HCT116 (cell line): Measurements from ENCODE around the gene OTOG. TPM values are rescaled to one million over a fixed set of nuclear protein-coding genes. Genes with fewer than 3 reads are reported as not detected.

ENCODE experiments used
- ATAC-seq: fragments of 200-7000 bp; cut with Tn5 transposase; 2 replicates; pipeline ENCODE4 v1.9.1; 2020; ENCODE audit warnings: mild to moderate bottlenecking, moderate library complexity
- BruUV-seq: library from RNA; stranded (reverse); fragments of 400-500 nt; replicated peaks from 2 replicates; lab custom pipeline; 2021; lab: Mats Ljungman, UMichigan
- CTCF ChIA-PET: fragments of 300-600 bp; sonication (Branson Sonifier 250); formaldehyde crosslinking; loops from one replicate; lab custom pipeline; 2021; ENCODE audit warnings: antibody characterized with exemption; lab: Charles Lee
- POLR2A ChIA-PET: fragments of 300-600, 350-600 bp; sonication (Branson Sonifier 250); formaldehyde crosslinking; loops from one replicate; lab custom pipeline; 2021; ENCODE audit warnings: antibody characterized with exemption; lab: Charles Lee
- RAD21 ChIA-PET, 2 experiments: fragments of 300-600 bp; sonication (Branson Sonifier 250); formaldehyde crosslinking; loops; one replicate each; lab custom pipeline; 2023; ENCODE audit warnings: low total read pairs in 2 of 2; ENCODE audit not compliant: uncharacterized antibody in 2 of 2, unreplicated experiment in 2 of 2, low non-redundant PET in 1 of 2; lab: Charles Lee
- DNase-seq: peaks from one replicate; pipeline ENCODE4 v3.0.0-alpha.2; 2010; ENCODE audit warnings: low read depth, low spot score
- H2AFZ ChIP-seq: fragments of 200-600 bp; shearing (Covaris generic), sonication (generic); 2 replicates; pipeline ENCODE4 v1.6.1; 2017; ENCODE audit warnings: low read depth, mixed run types, mixed read lengths, antibody characterized with exemption, low read length; ENCODE audit not compliant: poor library complexity, severe bottlenecking
- H3K27ac ChIP-seq: 2 replicates; pipeline ENCODE4 v1.5.1; 2012; ENCODE audit warnings: low read depth, low read length
- H3K27me3 ChIP-seq: fragments of 200-600 bp; sonication (generic); 2 replicates; pipeline ENCODE4 v1.6.1; 2016; ENCODE audit warnings: mixed run types, low read length, mixed read lengths; ENCODE audit not compliant: insufficient read depth
- H3K36me3 ChIP-seq, 2 experiments: fragments of 200-500 bp in 1 of 2; fragments of 200-600 bp in 1 of 2; sonication (Bioruptor generic) in 1 of 2; sonication (generic) in 1 of 2; 2 replicates each; pipeline versions ENCODE4 v1.5.1 to v1.6.1; 2014 to 2016; ENCODE audit warnings: low read length in 2 of 2, inconsistent platforms in 1 of 2, mixed read lengths in 1 of 2, mixed run types in 1 of 2; ENCODE audit not compliant: insufficient read depth in 2 of 2, control insufficient read depth in 1 of 2
- H3K4me1 ChIP-seq, 2 experiments: fragments of 200-600 bp in 1 of 2; sonication (generic) in 1 of 2; 2 replicates each; pipeline versions ENCODE4 v1.5.1 to v1.6.1; 2012 to 2017; ENCODE audit warnings: low read length in 2 of 2, inconsistent platforms in 1 of 2, mild to moderate bottlenecking in 1 of 2, mixed read lengths in 1 of 2, mixed run types in 1 of 2, moderate library complexity in 1 of 2; ENCODE audit not compliant: insufficient read depth in 2 of 2, control insufficient read depth in 1 of 2
- H3K4me2 ChIP-seq: fragments of 200-600 bp; sonication (generic); 2 replicates; pipeline ENCODE4 v1.6.1; 2017; ENCODE audit warnings: mixed run types, low read length, mixed read lengths
- H3K4me3 ChIP-seq, 2 experiments: fragments of 200-600 bp in 1 of 2; sonication (generic) in 1 of 2; replicated peaks in 1 of 2; 2 replicates each; pipeline ENCODE4 v1.5.1; 2011 to 2016; ENCODE audit warnings: low read length in 2 of 2, control low read depth in 1 of 2, low read depth in 1 of 2, mild to moderate bottlenecking in 1 of 2, mixed read lengths in 1 of 2, mixed run types in 1 of 2
- H3K79me2 ChIP-seq: fragments of 200-600 bp; sonication (generic); 2 replicates; pipeline ENCODE4 v1.6.1; 2017; ENCODE audit warnings: mild to moderate bottlenecking, mixed run types, low read length, moderate library complexity, mixed read lengths; ENCODE audit not compliant: insufficient read depth
- H3K9ac ChIP-seq: fragments of 200-600 bp; sonication (generic); 2 replicates; pipeline ENCODE4 v1.6.1; 2016; ENCODE audit warnings: low read length, mixed read lengths
- H3K9me2 ChIP-seq: fragments of 200-600 bp; sonication (generic), shearing (Covaris generic); 2 replicates; pipeline ENCODE4 v1.6.1; 2017; ENCODE audit warnings: mixed run types, mild to moderate bottlenecking, moderate library complexity; ENCODE audit not compliant: insufficient read depth
- H3K9me3 ChIP-seq, 2 experiments: fragments of 200-500 bp in 1 of 2; fragments of 200-600 bp in 1 of 2; sonication (Bioruptor generic) in 1 of 2; sonication (generic) in 1 of 2; 2 replicates each; pipeline ENCODE4 v1.6.1; 2014 to 2017; ENCODE audit warnings: low read length in 2 of 2, mixed read lengths in 2 of 2, inconsistent platforms in 1 of 2, low read depth in 1 of 2, mild to moderate bottlenecking in 1 of 2, mixed run types in 1 of 2, moderate library complexity in 1 of 2; ENCODE audit not compliant: control insufficient read depth in 1 of 2, insufficient read depth in 1 of 2
- H4K20me1 ChIP-seq: fragments of 200-600 bp; sonication (generic), shearing (Covaris generic); 2 replicates; pipeline ENCODE4 v1.6.1; 2017; ENCODE audit warnings: mixed run types, mild to moderate bottlenecking, moderate library complexity; ENCODE audit not compliant: insufficient read depth
- CBX3 ChIP-seq: IDR thresholded peaks from 2 replicates; pipeline ENCODE4 v1.6.1; 2012; ENCODE audit warnings: low read depth
- CEBPB ChIP-seq: IDR thresholded peaks from 2 replicates; pipeline ENCODE4 v1.6.1; 2012; ENCODE audit warnings: low read depth
- ELF1 ChIP-seq: IDR thresholded peaks from 2 replicates; pipeline ENCODE4 v1.6.1; 2012; ENCODE audit warnings: low read depth, borderline replicate concordance
- EZH2 ChIP-seq: fragments of 200-600 bp; sonication (generic); IDR thresholded peaks from 2 replicates; pipeline ENCODE4 v1.6.1; 2017; ENCODE audit warnings: antibody characterized with exemption, mixed run types
- EZH2phosphoT487 ChIP-seq: fragments of 200-600 bp; IDR thresholded peaks from 2 replicates; pipeline ENCODE4 v1.6.1; 2018; ENCODE audit warnings: antibody characterized with exemption, borderline replicate concordance
- FOSL1 ChIP-seq: IDR thresholded peaks from 2 replicates; pipeline ENCODE4 v1.6.1; 2012; ENCODE audit warnings: low read depth
- JUND ChIP-seq: IDR thresholded peaks from 2 replicates; pipeline ENCODE4 v1.6.1; 2012
- POLR2A ChIP-seq: IDR thresholded peaks from 2 replicates; pipeline ENCODE4 v1.7.0; 2011; ENCODE audit warnings: borderline replicate concordance; ENCODE audit not compliant: insufficient read depth, insufficient read length; ENCODE audit errors: extremely low read depth
- POLR2AphosphoS5 ChIP-seq: IDR thresholded peaks from 2 replicates; pipeline ENCODE4 v1.6.1; 2011; ENCODE audit warnings: mild to moderate bottlenecking, low read depth, low read length, moderate library complexity
- RAD21 ChIP-seq: IDR thresholded peaks from 2 replicates; pipeline ENCODE4 v1.6.1; 2012; ENCODE audit warnings: low read depth, mild to moderate bottlenecking
- SIN3A ChIP-seq: IDR thresholded peaks from 2 replicates; pipeline ENCODE4 v1.6.1; 2012; ENCODE audit warnings: low read depth
- SP1 ChIP-seq: IDR thresholded peaks from 2 replicates; pipeline ENCODE4 v1.6.1; 2012; ENCODE audit warnings: low read depth
- SRF ChIP-seq: IDR thresholded peaks from 2 replicates; pipeline ENCODE4 v1.6.1; 2012; ENCODE audit warnings: low read depth
- TCF7L2 ChIP-seq: IDR thresholded peaks from 2 replicates; pipeline ENCODE4 v1.7.0; 2011; ENCODE audit warnings: borderline replicate concordance, inconsistent platforms; ENCODE audit not compliant: insufficient read depth, insufficient read length; ENCODE audit errors: extremely low read depth
- YY1 ChIP-seq: IDR thresholded peaks from 2 replicates; pipeline ENCODE4 v1.6.1; 2011; ENCODE audit warnings: low read length, low read depth, moderate library complexity, mild to moderate bottlenecking; ENCODE audit not compliant: insufficient replicate concordance; ENCODE audit errors: extremely low read depth
- ZNF274 ChIP-seq: fragments of 200-500 bp; sonication (Bioruptor generic); IDR thresholded peaks from 2 replicates; pipeline ENCODE4 v1.6.1; 2014; ENCODE audit warnings: mild to moderate bottlenecking, low read depth, low read length, inconsistent platforms
- intact Hi-C: fragments of 100-400 bp; cut with micrococcal nuclease; formaldehyde crosslinking; loops from 2 replicates; pipeline ENCODE4 v1.10.0; 2022
- total RNA-seq: library from RNA; stranded (reverse); gene quantifications from one replicate; pipeline ENCODE4 v1.2.1, GENCODE V29; 2021; ENCODE audit not compliant: unreplicated experiment
- TF ChIP-seq, protein P1 (sequence below), 3 experiments: fragments of 200-600 bp in 1 of 3; sonication (generic) in 1 of 3; IDR thresholded peaks in 2 of 3; conservative IDR thresholded peaks in 1 of 3; 2 replicates each; pipeline ENCODE4 v1.5.1; 2012 to 2017; ENCODE audit warnings: low read depth in 2 of 3, low read length in 2 of 3, antibody characterized with exemption in 1 of 3, borderline replicate concordance in 1 of 3, control low read depth in 1 of 3, mild to moderate bottlenecking in 1 of 3, mixed read lengths in 1 of 3, mixed run types in 1 of 3, moderate library complexity in 1 of 3; ENCODE audit not compliant: insufficient read depth in 1 of 3
- TF ChIP-seq, protein P2 (sequence below): IDR thresholded peaks from 2 replicates; pipeline ENCODE4 v1.6.1; 2011; ENCODE audit warnings: mild to moderate bottlenecking, low read length, moderate library complexity; ENCODE audit not compliant: insufficient replicate concordance; ENCODE audit errors: extremely low read depth
- TF ChIP-seq, protein P3 (sequence below): IDR thresholded peaks from 2 replicates; pipeline ENCODE4 v1.6.1; 2012
- TF ChIP-seq, protein P4 (sequence below): IDR thresholded peaks from 2 replicates; pipeline ENCODE4 v1.6.1; 2012

OTOG gene
- total RNA-seq, 1 experiment from 2014 or later: 0.07 TPM

DNA sequence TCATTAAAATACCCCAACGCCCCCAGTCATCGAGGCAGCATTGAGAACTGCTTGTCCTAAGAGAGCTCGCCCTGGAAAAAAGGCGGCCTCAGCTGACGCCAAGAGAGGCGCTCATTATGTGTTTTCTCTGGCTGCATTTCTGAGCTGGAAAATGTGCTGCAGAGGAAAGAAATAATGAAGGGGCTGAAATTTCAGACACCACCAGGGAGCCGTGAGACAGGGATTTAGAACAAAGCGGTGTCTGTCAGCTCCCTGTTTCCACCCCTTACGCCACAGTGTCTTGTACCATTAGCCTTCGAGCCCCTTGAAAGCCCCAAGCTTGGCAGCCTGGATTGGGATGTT, 17.2 kb upstream of the OTOG start:
- intact Hi-C loops: loop anchor here (2.0 kb wide), 1 partner anchor 299 kb away; no protein-coding TSS in a partner anchor
- no peak for ATAC-seq
- no peak overlapping the region for H3K27ac ChIP-seq
- ChIA-PET CTCF (interaction anchor here (0.6 kb wide), 1 partner anchor 146 kb away, joined by 4 read pairs; no protein-coding TSS in a partner anchor), RAD21 (no interaction called here)
- no peak for TF ChIP-seq TCF7L2
- TF ChIP-seq, protein P1, sequence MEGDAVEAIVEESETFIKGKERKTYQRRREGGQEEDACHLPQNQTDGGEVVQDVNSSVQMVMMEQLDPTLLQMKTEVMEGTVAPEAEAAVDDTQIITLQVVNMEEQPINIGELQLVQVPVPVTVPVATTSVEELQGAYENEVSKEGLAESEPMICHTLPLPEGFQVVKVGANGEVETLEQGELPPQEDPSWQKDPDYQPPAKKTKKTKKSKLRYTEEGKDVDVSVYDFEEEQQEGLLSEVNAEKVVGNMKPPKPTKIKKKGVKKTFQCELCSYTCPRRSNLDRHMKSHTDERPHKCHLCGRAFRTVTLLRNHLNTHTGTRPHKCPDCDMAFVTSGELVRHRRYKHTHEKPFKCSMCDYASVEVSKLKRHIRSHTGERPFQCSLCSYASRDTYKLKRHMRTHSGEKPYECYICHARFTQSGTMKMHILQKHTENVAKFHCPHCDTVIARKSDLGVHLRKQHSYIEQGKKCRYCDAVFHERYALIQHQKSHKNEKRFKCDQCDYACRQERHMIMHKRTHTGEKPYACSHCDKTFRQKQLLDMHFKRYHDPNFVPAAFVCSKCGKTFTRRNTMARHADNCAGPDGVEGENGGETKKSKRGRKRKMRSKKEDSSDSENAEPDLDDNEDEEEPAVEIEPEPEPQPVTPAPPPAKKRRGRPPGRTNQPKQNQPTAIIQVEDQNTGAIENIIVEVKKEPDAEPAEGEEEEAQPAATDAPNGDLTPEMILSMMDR (IDR thresholded peaks at IDR 0.05 in 2 of 3, conservative IDR thresholded peaks at IDR 0.05 in 1 of 3; ENCODE audit: borderline replicate concordance in 1 of 3, insufficient read depth in 1 of 3, low read depth in 2 of 3, low read length in 2 of 3): no peak
- TF ChIP-seq ELF1: no peak
- TF ChIP-seq CBX3: no peak
- no peak for TF ChIP-seq POLR2A
- TF ChIP-seq, protein P2, sequence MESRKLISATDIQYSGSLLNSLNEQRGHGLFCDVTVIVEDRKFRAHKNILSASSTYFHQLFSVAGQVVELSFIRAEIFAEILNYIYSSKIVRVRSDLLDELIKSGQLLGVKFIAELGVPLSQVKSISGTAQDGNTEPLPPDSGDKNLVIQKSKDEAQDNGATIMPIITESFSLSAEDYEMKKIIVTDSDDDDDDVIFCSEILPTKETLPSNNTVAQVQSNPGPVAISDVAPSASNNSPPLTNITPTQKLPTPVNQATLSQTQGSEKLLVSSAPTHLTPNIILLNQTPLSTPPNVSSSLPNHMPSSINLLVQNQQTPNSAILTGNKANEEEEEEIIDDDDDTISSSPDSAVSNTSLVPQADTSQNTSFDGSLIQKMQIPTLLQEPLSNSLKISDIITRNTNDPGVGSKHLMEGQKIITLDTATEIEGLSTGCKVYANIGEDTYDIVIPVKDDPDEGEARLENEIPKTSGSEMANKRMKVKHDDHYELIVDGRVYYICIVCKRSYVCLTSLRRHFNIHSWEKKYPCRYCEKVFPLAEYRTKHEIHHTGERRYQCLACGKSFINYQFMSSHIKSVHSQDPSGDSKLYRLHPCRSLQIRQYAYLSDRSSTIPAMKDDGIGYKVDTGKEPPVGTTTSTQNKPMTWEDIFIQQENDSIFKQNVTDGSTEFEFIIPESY: no peak
- no peak for TF ChIP-seq RAD21
- TF ChIP-seq, protein P3, sequence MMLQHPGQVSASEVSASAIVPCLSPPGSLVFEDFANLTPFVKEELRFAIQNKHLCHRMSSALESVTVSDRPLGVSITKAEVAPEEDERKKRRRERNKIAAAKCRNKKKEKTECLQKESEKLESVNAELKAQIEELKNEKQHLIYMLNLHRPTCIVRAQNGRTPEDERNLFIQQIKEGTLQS: no peak
- TF ChIP-seq EZH2: no peak
- TF ChIP-seq, protein P4, sequence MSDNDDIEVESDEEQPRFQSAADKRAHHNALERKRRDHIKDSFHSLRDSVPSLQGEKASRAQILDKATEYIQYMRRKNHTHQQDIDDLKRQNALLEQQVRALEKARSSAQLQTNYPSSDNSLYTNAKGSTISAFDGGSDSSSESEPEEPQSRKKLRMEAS: no peak
- no peak for TF ChIP-seq ZNF274
- no peak for TF ChIP-seq JUND
- no peak for TF ChIP-seq EZH2phosphoT487
- TF ChIP-seq FOSL1: no peak
- no peak for TF ChIP-seq SP1
- TF ChIP-seq YY1: no peak
- no peak for TF ChIP-seq SRF
- TF ChIP-seq SIN3A: no peak
- no peak for TF ChIP-seq POLR2AphosphoS5
- TF ChIP-seq CEBPB: no peak
- TF ChIP-seq, all 23 proteins: peak for 0
- POLR2A ChIA-PET: no interaction called here
- no peaks in the 10 kb centered on the region for H3K9me3 ChIP-seq
- no TSS peak for BruUV-seq
- H3K4me2 ChIP-seq: no peak overlapping the region
- H3K4me1 ChIP-seq: no peaks in the 10 kb centered on the region
- no peak overlapping the region for H3K4me3 ChIP-seq
- no peak overlapping the region for H3K9ac ChIP-seq
- H3K27me3 ChIP-seq: no peaks in the 10 kb centered on the region
- no peaks in the 10 kb centered on the region for H3K9me2 ChIP-seq
- no peak overlapping the region for H2AFZ ChIP-seq
- no peaks in the 10 kb centered on the region for H3K79me2 ChIP-seq
- no peak for DNase-seq
- H3K36me3 ChIP-seq: no peaks in the 10 kb centered on the region
- H4K20me1 ChIP-seq: no peaks in the 10 kb centered on the region
